AG10803 (cell line): ENCODE measurements around the gene STK24.

Source experiments
- DNase-seq: peaks from one replicate; pipeline ENCODE4 v3.0.0; 2010; ENCODE audit warnings: low read depth
- H3K4me3 ChIP-seq: 2 replicates; pipeline ENCODE4 v1.5.1; 2011; ENCODE audit warnings: mild to moderate bottlenecking, low read length, control low read depth
- TF ChIP-seq, protein P1 (sequence below): conservative IDR thresholded peaks from 2 replicates; pipeline ENCODE4 v1.5.1; 2011; ENCODE audit warnings: mild to moderate bottlenecking, low read length, control low read depth, inconsistent platforms

Gene STK24

DNA sequence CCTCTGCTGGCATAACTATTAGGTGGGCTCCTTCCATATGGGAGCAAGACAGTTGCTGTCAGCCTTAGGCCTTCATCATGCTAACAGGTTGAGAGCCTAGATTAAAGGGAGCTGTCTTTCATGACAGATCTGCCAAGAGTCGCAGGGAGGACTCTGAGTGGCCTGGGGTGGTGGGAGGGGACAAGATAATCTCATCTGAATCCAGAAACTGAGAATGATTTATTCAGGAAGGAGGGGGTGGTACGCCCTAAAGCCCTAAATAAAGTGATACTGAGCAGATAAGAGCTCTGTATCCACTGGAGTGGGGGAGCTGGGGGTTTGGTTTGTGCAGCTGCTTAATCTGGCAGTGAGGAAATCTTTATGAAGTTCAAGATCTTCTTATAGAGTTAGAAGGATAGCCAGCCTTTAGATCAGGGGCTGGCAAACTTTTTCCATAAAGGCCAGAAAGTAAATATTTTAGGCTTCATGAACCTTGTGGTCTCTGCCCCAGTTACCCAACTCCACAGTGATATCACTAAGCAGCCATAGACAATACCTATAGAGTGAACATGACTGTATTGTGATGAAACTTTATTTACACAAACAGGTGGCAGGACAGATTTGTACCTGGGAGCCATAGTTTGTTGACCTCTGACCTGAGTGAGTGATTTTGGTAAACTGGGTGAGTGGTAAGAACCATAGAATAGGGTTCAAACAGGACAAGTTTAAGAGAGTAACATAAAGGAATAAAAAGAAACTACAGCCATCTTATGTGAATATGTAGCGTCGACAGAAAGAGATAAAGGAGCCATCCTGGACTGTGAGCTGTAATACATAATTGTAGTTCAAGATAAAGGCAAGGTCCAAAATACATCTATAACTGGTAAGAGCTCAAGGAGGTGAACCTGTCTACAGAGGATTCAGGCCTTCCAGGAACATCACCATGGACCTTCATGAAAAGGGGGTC lies 9.8 kb upstream of the STK24 start:
- no peak overlapping the region for H3K4me3 ChIP-seq
- DNase-seq = no peak
- TF ChIP-seq, protein P1, sequence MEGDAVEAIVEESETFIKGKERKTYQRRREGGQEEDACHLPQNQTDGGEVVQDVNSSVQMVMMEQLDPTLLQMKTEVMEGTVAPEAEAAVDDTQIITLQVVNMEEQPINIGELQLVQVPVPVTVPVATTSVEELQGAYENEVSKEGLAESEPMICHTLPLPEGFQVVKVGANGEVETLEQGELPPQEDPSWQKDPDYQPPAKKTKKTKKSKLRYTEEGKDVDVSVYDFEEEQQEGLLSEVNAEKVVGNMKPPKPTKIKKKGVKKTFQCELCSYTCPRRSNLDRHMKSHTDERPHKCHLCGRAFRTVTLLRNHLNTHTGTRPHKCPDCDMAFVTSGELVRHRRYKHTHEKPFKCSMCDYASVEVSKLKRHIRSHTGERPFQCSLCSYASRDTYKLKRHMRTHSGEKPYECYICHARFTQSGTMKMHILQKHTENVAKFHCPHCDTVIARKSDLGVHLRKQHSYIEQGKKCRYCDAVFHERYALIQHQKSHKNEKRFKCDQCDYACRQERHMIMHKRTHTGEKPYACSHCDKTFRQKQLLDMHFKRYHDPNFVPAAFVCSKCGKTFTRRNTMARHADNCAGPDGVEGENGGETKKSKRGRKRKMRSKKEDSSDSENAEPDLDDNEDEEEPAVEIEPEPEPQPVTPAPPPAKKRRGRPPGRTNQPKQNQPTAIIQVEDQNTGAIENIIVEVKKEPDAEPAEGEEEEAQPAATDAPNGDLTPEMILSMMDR = no peak

DNA sequence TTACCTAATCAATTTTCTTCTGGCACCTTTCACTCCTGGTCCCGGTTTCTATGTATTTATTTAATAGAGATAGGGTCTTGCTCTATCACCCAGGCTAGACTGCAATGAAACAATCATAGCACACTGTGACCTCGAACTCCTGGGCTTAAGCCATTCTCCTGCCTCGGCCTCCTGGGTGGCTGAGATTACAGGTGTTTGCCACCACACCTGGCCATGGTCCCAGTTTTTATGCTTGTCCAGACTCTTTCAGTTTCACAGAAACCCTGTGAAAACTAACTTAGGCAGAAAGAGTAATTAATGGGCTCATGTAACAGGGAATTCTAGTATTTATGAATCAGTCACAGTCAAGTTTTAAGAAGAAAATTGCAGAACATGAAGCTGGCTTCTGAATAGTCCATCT lies 9.0 kb upstream of the STK24 start:
- no peak for DNase-seq

DNA sequence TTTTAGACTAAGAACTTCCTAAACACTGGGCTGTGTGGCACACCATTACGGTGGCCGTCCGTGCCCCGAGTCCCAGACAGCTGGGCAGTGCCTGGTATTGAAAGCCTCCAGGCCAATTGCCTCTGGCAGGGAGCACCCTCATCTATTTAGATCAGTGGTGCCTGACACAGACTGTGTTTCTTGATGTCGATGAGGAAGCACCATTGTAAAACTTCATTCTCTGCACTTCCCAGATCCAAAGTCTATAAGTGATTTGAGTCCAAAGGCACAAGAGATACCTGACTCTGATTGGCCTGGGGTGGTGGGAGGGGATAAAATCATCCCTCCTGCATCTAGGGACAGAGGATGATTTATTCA lies 8.5 kb upstream of the STK24 start:
- H3K4me3 ChIP-seq = no peak overlapping the region
- TF ChIP-seq, protein P1 = no peak
- no peak for DNase-seq

More for the DNA sequence above, 9.0 kb upstream of the STK24 start:
- TF ChIP-seq, protein P1 = no peak
- no peak overlapping the region for H3K4me3 ChIP-seq

DNA sequence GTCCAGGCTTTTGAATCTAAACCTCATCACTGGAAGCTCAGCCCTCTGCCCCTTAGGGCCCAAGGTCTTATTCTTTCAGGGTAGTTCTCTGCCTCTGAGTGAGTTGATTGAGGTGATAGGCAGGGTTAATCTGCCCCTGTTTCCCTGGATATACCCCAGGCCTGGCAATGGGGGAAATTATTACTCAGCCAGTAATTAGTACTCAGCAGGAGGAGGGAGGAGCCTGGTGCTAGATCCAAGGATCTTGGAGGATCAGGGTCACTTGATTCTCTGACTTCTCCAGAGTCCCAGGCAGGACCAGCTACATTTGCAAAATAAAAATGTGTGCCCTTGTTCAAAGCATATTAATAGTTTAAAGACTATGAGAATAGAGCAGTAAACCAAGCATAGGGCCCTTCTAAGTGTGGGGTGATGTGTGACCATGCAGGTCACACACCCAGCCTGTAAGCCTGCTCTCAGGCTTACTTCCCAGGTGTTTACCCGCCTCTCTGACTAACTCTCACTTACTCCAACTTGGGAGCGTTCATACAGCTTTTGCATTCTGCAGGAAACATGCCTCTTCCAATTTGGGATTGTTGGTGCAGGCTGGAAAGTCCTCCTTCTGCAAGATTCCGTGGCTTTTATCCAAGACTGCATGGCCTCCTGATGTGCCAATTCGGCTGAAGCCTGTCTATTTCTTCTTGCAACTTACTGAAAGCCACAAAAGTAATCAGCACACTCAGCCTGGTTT lies 7.9 kb upstream of the STK24 start:
- peak; percentile 66 for DNase-seq
- H3K4me3 ChIP-seq = no peak overlapping the region
- TF ChIP-seq, protein P1 = no peak

DNA sequence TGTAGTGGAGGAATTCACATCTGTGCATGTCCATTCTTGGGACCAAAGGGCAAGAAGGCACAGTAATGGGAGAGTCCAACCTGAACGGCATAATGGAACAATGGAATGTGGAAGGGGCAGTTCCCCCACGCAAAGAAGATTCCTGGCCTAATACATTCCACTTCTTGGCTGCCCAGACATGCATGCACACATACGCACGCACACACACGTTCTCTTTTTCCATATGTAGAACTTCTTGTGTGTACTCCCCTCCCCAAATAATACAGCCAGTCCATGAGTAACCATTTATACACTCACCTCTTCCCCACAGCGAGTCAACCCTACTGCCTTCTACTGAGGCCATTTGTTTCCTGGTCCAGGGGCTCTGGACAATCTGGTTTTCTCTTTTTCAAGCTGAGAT lies 6.0 kb upstream of the STK24 start:
- no peak for DNase-seq
- no peak overlapping the region for H3K4me3 ChIP-seq
- TF ChIP-seq, protein P1 = no peak

DNA sequence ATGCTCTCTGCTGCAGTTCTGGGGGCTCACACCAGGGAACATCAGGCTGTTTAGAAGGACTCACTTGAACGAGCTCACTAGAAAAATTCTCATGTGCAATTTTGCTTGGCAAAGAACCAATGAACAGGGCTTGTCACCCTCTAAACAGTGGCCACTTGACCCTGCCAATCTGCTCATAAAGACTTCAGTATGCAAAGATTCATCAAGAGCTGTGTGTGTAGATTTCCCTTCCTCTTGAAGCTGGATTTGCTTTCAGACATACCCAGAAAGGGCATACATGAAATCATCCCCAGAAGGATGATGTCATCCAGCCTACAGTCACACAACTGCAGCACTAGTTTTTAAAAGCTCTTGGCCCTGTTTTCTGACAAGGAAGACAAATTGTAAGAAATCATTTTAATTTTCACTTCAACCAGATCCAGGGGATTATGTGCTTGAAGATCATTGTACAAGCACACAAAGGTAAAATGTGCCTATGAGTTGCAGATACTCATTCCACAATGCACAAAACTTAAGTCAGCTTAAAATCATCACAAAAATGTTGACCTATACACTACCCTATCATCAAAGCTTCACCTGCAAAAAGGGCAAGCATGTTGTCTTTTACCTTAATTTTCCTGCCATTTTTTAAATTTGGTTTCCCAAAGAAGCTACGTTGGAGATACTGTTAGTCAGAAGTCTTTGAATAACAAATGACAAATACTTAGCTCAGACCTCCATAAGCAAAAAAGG lies 5.2 kb upstream of the STK24 start:
- TF ChIP-seq, protein P1 = no peak
- DNase-seq = peak; percentile 43
- H3K4me3 ChIP-seq = no peak overlapping the region
